ENCODE measurements around the gene TNRC6B.

DNA sequence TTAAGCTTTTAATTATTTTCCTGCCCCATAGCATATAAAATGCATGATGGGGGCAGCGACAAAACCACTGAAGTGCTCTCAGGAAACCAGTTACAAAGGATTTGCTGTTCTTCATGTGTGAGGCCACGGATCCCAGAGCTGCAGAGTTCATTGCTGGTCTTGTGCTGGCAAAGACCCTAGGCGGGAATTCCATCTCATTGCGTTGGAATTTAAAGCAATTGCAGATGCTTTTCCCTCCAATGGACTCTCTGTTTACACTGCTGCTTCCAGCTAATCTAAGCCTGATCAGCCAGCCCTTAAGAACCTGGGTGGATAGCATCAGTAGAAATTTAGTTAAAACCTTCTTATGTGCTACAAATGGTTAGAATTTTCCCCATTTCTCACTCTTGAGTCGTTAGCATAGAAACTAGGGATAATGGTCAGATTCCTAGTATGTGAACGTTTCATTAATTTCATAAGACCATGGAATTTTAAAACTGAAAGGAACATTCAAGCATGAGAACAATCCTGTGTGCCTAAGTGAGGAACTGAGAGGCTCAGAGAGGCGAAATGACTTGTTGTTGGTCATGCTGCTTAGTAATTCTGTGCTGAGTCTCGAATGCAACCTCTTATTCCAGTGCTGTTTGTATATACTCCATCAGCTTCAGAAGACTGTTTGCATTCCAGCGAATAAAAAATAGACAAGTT is 132.5 kb downstream of the TNRC6B start:
- TF ChIP-seq CTCF (conservative IDR thresholded peaks at IDR 0.05; ENCODE audit: low read length): no peak
- TF ChIP-seq EZH2phosphoT487 (IDR thresholded peaks at IDR 0.05; ENCODE audit: borderline replicate concordance, low read depth, low read length): no peak

Data from OCI-LY7 (cell line).